HS-5 (cell line): Measurements from ENCODE around the gene DESI2.

ENCODE experiments used
- DNase-seq: peaks from one replicate; pipeline ENCODE4 v3.0.0-alpha.2; 2012; ENCODE audit warnings: low read depth

The DESI2 gene

DNA sequence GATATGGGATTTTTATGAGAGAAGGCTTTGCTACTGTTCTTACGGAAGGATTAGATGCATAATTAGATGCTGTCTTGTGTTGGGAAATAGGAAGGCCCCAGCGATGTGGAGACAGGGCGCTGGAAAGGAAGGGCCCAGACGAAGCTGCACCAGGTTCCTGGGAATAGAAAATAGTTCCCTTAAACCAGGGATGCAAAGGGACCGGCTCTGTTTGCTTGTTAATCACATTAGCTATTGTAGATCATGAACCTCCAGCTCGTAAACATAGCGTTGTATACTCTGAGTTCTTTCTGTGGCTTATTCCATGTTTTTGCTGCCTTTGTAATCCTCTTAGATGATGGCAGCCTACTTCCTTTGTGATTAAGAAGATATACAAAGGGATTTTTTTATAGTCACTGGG lies 102.7 kb downstream of the DESI2 start:
- no peak for DNase-seq

DNA sequence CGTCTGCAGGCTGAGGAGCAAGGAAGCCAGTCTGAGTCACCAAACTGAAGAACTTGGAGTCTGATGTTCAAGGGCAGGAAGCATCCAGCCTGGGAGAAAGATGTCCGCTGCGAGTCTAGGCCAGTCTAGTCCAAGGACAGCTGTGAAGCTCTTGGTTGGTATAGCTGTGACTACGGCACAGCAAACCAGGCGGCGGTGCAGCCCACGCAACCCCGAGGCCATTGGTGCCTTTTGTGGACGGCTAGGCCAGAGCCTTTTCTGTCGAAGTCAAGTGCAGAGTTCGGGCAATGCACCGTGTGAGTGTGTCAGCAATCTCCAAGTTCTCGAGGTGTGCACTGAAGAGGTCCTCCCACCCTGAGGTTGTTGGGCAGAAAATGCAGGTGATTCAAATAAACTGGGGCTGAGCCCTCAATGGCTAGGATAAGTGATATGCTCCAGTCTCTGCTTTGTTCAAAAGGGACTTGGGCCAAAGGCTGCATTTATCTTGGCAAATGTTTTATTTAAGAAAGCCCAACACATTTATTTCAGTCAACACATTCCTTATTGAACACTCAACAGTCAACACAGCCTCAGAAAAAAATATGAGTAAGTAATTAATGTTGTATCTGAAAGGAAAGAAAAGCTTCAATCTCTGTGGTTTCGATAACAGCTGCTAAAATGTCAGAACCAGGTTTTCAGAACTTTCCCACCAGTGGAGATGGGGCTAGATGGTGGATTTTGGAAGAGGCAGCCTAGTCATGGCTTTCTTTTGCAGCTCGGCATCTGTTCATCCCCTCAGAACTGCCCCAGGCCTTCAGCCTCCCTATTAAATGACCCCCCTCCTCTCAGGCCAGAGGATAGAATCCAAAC lies 104.4 kb downstream of the DESI2 start:
- DNase-seq = no peak
